Uterus (tissue), 4 donors: Measurements from ENCODE around the gene PPIE. TPM values are rescaled to one million over a fixed set of nuclear protein-coding genes. Genes with fewer than 3 reads are reported as not detected.

Experiments
- DNase-seq, 2 donors: peaks; one replicate each; pipeline ENCODE4 v3.0.0-alpha.2; 2019 to 2020
- H3K27ac ChIP-seq, 2 donors: fragments of 200-600 bp; sonication (generic); 1 replicate in 1 of 2; 2 replicates in 1 of 2; pipeline ENCODE4 v1.5.1; 2016 to 2018
- H3K27me3 ChIP-seq, 2 donors: fragments of 200-600 bp; sonication (generic); one replicate each; pipeline ENCODE4 v1.5.1; 2018 to 2019; ENCODE audit warnings: control low read depth in 1 of 2
- H3K36me3 ChIP-seq, 2 donors: fragments of 200-600 bp; sonication (generic); one replicate each; pipeline ENCODE4 v1.5.1; 2019; ENCODE audit warnings: control low read depth in 1 of 2
- H3K4me1 ChIP-seq, 2 donors: fragments of 200-600 bp; sonication (generic); one replicate each; pipeline ENCODE4 v1.5.1; 2018 to 2019; ENCODE audit warnings: control low read depth in 1 of 2
- H3K4me3 ChIP-seq, 2 donors: fragments of 200-600 bp; sonication (generic); 1 replicate in 1 of 2; 2 replicates in 1 of 2; pipeline ENCODE4 v1.5.1; 2018 to 2019; ENCODE audit warnings: mild to moderate bottlenecking in 1 of 2
- H3K9me3 ChIP-seq, 2 donors: fragments of 200-600 bp; sonication (generic); one replicate each; pipeline ENCODE4 v1.5.1; 2019; ENCODE audit warnings: control low read depth in 1 of 2
- CTCF ChIP-seq, 4 experiments: fragments of 200-600 bp in 2 of 4; fragments of 450-650 bp in 2 of 4; sonication (generic) in 2 of 4; IDR thresholded peaks; one replicate each; pipeline ENCODE4 v1.5.1; 2016 to 2019; ENCODE audit warnings: antibody characterized with exemption in 4 of 4, mild to moderate bottlenecking in 2 of 4, moderate library complexity in 1 of 4
- POLR2A ChIP-seq, 2 donors: fragments of 450-650 bp; IDR thresholded peaks; one replicate each; pipeline ENCODE4 v1.6.1; 2016; ENCODE audit warnings: antibody characterized with exemption in 2 of 2, mild to moderate bottlenecking in 1 of 2, moderate library complexity in 1 of 2
- intact Hi-C: fragments of 100-400 bp; cut with DNase I; formaldehyde crosslinking; loops from one replicate; pipeline ENCODE4 v1.15.1; 2023; ENCODE audit warnings: low total_unique reads
- total RNA-seq, 4 donors: library from RNA; depleted of rRNA in 3 of 4; stranded (reverse); fragments of >200 nt in 3 of 4; gene quantifications; one replicate each; pipeline versions ENCODE4 v1.1.0 to v1.2.4, GENCODE V29; 2014 to 2023
- donor health status: DM: yes; HTN: yes; CAD: no.

The PPIE gene
- total RNA-seq, 4 donors from 2014 or later, result 20.0 to 51.5 (median 44.0) TPM

- Histone ChIP-seq H3K4me1 (no peaks in the 10 kb centered on the region), H3K9me3 (no peaks in the 10 kb centered on the region), H3K27me3 (no peaks in the 10 kb centered on the region), H3K4me3 (no peak overlapping the region), H3K27ac (no peak overlapping the region), H3K36me3 (no peaks in the 10 kb centered on the region)
- no peak for DNase-seq
- intact Hi-C loops, result no loop called here
- TF ChIP-seq POLR2A (IDR thresholded peaks at IDR 0.05) (no peak), CTCF (IDR thresholded peaks at IDR 0.05) (no peak)
Observed at GRCh38 chr1:39755965-39756659, 17.4 kb downstream of the PPIE start.

- Histone ChIP-seq H3K4me1 (no peaks in the 10 kb centered on the region), H3K36me3 (no peaks in the 10 kb centered on the region), H3K27ac (no peak overlapping the region), H3K27me3 (no peaks in the 10 kb centered on the region), H3K4me3 (no peak overlapping the region), H3K9me3 (no peaks in the 10 kb centered on the region)
- intact Hi-C loops, result no loop called here
- TF ChIP-seq CTCF (IDR thresholded peaks at IDR 0.05) (no peak), POLR2A (IDR thresholded peaks at IDR 0.05) (no peak)
- DNase-seq, result no peak
Observed at GRCh38 chr1:39757501-39757900, 18.8 kb downstream of the PPIE start.

DNA sequence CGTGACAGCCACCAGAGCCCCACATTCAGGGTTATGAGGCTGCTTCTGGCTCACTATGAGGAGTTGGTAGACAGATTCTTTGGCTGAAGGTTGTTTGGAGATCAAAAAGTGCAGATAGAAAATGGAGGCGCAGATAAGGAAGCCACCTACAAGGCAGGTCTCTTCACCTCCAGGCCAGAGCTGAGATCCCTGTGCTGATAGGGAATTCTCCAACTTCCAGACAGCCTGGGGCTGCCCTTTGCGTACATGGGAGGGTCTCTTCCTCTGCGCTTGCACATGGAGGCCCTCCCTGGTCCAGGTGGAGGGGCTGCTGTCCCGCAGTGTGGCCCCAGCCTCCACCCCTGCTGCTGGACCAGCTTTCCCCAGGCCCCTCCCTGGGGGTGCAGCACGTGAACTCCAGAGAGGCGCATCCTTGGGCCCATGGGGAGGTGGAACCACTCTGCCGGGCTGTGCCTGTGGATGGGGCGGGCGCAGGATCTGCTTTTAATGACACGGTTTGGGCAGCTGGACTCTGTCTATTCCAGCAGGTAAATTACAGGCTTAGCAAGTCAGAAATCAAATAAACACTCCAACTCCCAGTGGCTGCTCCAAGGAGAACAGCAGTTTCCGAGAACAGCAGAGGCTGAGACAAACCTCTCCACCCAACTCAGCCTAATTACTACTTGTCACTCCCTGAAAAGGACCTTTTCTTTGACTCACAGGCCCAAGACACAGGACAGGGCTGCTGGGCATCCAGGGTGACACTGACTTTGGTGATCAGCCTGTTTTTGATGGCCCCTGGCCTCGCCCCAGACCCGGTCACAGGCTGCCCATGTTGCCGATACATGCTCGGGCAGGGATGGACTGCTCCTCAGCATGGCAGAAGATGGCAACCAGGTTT, 20.1 kb downstream of the PPIE start:
- no peak overlapping the region for H3K4me3 ChIP-seq
- H3K27me3 ChIP-seq, result no peaks in the 10 kb centered on the region
- no peak overlapping the region for H3K27ac ChIP-seq
- intact Hi-C loops, result no loop called here
- H3K4me1 ChIP-seq, result no peaks in the 10 kb centered on the region
- no peak for DNase-seq
- no peaks in the 10 kb centered on the region for H3K36me3 ChIP-seq
- H3K9me3 ChIP-seq, result no peaks in the 10 kb centered on the region
- TF ChIP-seq POLR2A (IDR thresholded peaks at IDR 0.05), result no peak
- no peak for TF ChIP-seq CTCF (IDR thresholded peaks at IDR 0.05)

DNA sequence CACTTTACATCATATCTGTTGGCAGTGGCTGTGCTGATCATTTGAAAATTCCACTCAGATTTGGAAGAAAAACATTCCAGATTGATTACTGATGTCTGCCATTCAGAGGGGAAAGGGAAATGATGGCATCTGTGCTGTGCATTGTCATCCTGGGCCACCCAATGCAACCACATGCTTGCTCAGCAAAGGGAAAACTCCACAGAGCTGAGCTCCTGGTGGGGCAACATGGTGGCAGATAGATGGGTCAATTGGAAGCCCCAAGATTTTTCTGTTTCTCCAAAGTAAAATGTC, 20.7 kb downstream of the PPIE start:
- Histone ChIP-seq H3K4me3 (no peak overlapping the region), H3K27ac (no peak overlapping the region), H3K36me3 (no peaks in the 10 kb centered on the region), H3K4me1 (no peaks in the 10 kb centered on the region), H3K9me3 (no peaks in the 10 kb centered on the region), H3K27me3 (no peaks in the 10 kb centered on the region)
- intact Hi-C loops, result no loop called here
- DNase-seq, result no peak
- TF ChIP-seq POLR2A (IDR thresholded peaks at IDR 0.05), result no peak
- TF ChIP-seq CTCF (IDR thresholded peaks at IDR 0.05), result no peak
